Right renal cortex interstitium (tissue), 3 donors: ENCODE data around the gene OR4C11. TPM values are rescaled to one million over a fixed set of nuclear protein-coding genes. Genes with fewer than 3 reads are reported as not detected.

ENCODE experiments used
- DNase-seq, 3 donors: peaks; one replicate each; pipeline ENCODE4 v3.0.0-alpha.2; 2013; ENCODE audit warnings: low read depth in 3 of 3, low spot score in 2 of 3
- polyA plus RNA-seq, 3 donors: library from polyadenylated mRNA; unstranded; fragments of 120-200 nt; gene quantifications; one replicate each; pipeline ENCODE4 v1.2.1, GENCODE V29; 2013; ENCODE audit not compliant: insufficient read length in 3 of 3

The OR4C11 gene
- not detected for polyA plus RNA-seq

GRCh38 chr11:55607545-55607944 is at the start of gene OR4C11:
Gene OR4C11 (minus strand): TSS chr11:55607645. CDS start chr11:55604373, 3,272 bp downstream.
- no peak for DNase-seq

- no peak for DNase-seq
Observed at GRCh38 chr11:55655096-55655495, 47.7 kb upstream of the OR4C11 start.

GRCh38 chr11:55652560-55652959 is 45.1 kb upstream of the OR4C11 start:
- DNase-seq, result no peak

GRCh38 chr11:55648027-55648426 is 40.6 kb upstream of the OR4C11 start, which contains the start of gene OR4S2:
Gene OR4S2 (plus strand): TSS chr11:55648327. CDS start chr11:55650904, 2,577 bp downstream.
- DNase-seq, result no peak

- no peak for DNase-seq
Observed at GRCh38 chr11:55634813-55635212, 27.4 kb upstream of the OR4C11 start, which contains the start of gene OR4P4. Gene OR4P4 (plus strand): TSS chr11:55635113.

- no peak for DNase-seq
Observed at GRCh38 chr11:55624531-55624930, 17.1 kb upstream of the OR4C11 start.

- no peak for DNase-seq
Observed at GRCh38 chr11:55572548-55572947, 34.9 kb downstream of the OR4C11 start.

GRCh38 chr11:55571828-55572227 is 35.6 kb downstream of the OR4C11 start, which contains the start of gene OR4C16:
Gene OR4C16 (plus strand): TSS chr11:55572128. CDS start chr11:55572128, 0 bp downstream.
- DNase-seq, result no peak

- no peak for DNase-seq
Observed at GRCh38 chr11:55554169-55554568, 53.3 kb downstream of the OR4C11 start, which contains the start of gene OR4C15. Gene OR4C15 (plus strand): TSS chr11:55554469. CDS start chr11:55554469, 0 bp downstream.

Other genes starting within 250 kb of the OR4C11 start
- not detected for gene OR4A15, start 239.7 kb downstream of the OR4C11 start, polyA plus RNA-seq
- not detected for gene OR4C15, start 53.2 kb downstream of the OR4C11 start, polyA plus RNA-seq
- gene OR4C16, start 35.5 kb downstream of the OR4C11 start, polyA plus RNA-seq, result not detected
- gene OR4P4, start 27.5 kb upstream of the OR4C11 start, polyA plus RNA-seq, result under 1 TPM; 0.07 to 0.08 (median 0.07) TPM
- not detected for gene OR4S2, start 40.7 kb upstream of the OR4C11 start, polyA plus RNA-seq
- not detected for gene OR4C6, start 54.6 kb upstream of the OR4C11 start, polyA plus RNA-seq
- not detected for gene OR5D13, start 165.8 kb upstream of the OR4C11 start, polyA plus RNA-seq
- not detected for gene OR5D14, start 187.9 kb upstream of the OR4C11 start, polyA plus RNA-seq
- not detected for gene OR5L1, start 203.7 kb upstream of the OR4C11 start, polyA plus RNA-seq
- gene OR5D18, start 212.0 kb upstream of the OR4C11 start, polyA plus RNA-seq, result not detected
- gene OR5L2, start 219.6 kb upstream of the OR4C11 start, polyA plus RNA-seq, result not detected
- not detected for gene OR5D16, start 231.1 kb upstream of the OR4C11 start, polyA plus RNA-seq